WERI-Rb-1 (cell line): ENCODE measurements around the gene LHX3.

Experiments used
- DNase-seq: peaks from one replicate; pipeline ENCODE4 v3.0.0-alpha.2; 2020
- H3K27ac ChIP-seq: fragments of 250-450 bp; sonication (Bioruptor Pico); 2 replicates; pipeline ENCODE4 v1.5.1; 2020; ENCODE audit warnings: mild to moderate bottlenecking, moderate library complexity
- H3K27me3 ChIP-seq: fragments of 250-450 bp; sonication (Bioruptor Pico); 2 replicates; pipeline ENCODE4 v1.5.1; 2021; ENCODE audit warnings: mild to moderate bottlenecking, low read depth, moderate library complexity; ENCODE audit not compliant: insufficient read depth, severe bottlenecking
- H3K36me3 ChIP-seq: fragments of 250-450 bp; sonication (Bioruptor Pico); 2 replicates; pipeline ENCODE4 v1.5.1; 2020; ENCODE audit warnings: mild to moderate bottlenecking, moderate library complexity
- H3K4me3 ChIP-seq: 2 replicates; pipeline ENCODE4 v1.5.1; 2011; ENCODE audit warnings: low read depth, mild to moderate bottlenecking, control low read depth, low read length
- H3K9me3 ChIP-seq: fragments of 250-450 bp; sonication (Bioruptor Pico); 2 replicates; pipeline ENCODE4 v1.5.1; 2021; ENCODE audit warnings: mild to moderate bottlenecking, moderate library complexity; ENCODE audit not compliant: severe bottlenecking
- CTCF ChIP-seq: IDR thresholded peaks from 2 replicates; pipeline ENCODE4 v1.5.1; 2011; ENCODE audit warnings: low read depth, mild to moderate bottlenecking, control low read depth, inconsistent platforms, low read length

LHX3 gene

GRCh38 chr9:136197084-136197875 is 7.6 kb downstream of the LHX3 start:
- Histone ChIP-seq H3K9me3 (no peaks in the 10 kb centered on the region), H3K36me3 (peaks cover 69% of the 10 kb centered on the region), H3K27me3 (no peaks in the 10 kb centered on the region), H3K27ac (peak overlapping the region; percentile 81), H3K4me3 (no peak overlapping the region)
- no peak for DNase-seq
- no peak for TF ChIP-seq CTCF

- Histone ChIP-seq H3K27me3 (no peaks in the 10 kb centered on the region), H3K9me3 (no peaks in the 10 kb centered on the region), H3K4me3 (no peak overlapping the region), H3K27ac (peak overlapping the region; percentile 81), H3K36me3 (peaks cover 65% of the 10 kb centered on the region)
- TF ChIP-seq CTCF: peak; percentile 12; the same call in 1 of the 2 replicates
- DNase-seq: peak; percentile 56
These were observed 8.4 kb downstream of the LHX3 start for GRCh38 chr9:136196404-136197083.

GRCh38 chr9:136194540-136194939 is 10.4 kb downstream of the LHX3 start:
- no peak for TF ChIP-seq CTCF
- Histone ChIP-seq H3K36me3 (peaks cover 45% of the 10 kb centered on the region), H3K27ac (peak overlapping the region; percentile 100), H3K9me3 (no peaks in the 10 kb centered on the region), H3K4me3 (peak overlapping the region; percentile 31), H3K27me3 (no peaks in the 10 kb centered on the region)
- peak; percentile 90 for DNase-seq

- no peak for TF ChIP-seq CTCF
- H3K36me3 ChIP-seq: peaks cover 41% of the 10 kb centered on the region
- peak; percentile 77 for DNase-seq
- H3K27me3 ChIP-seq: no peaks in the 10 kb centered on the region
- no peaks in the 10 kb centered on the region for H3K9me3 ChIP-seq
- peak overlapping the region; percentile 31 for H3K4me3 ChIP-seq
- H3K27ac ChIP-seq: peak overlapping the region; percentile 100
These were observed 11.0 kb downstream of the LHX3 start for GRCh38 chr9:136193891-136194279.

- DNase-seq: peak; percentile 91
- TF ChIP-seq CTCF: no peak
- Histone ChIP-seq H3K27me3 (no peaks in the 10 kb centered on the region), H3K27ac (peak overlapping the region; percentile 100), H3K4me3 (peak overlapping the region; percentile 98), H3K9me3 (no peaks in the 10 kb centered on the region), H3K36me3 (peaks cover 36% of the 10 kb centered on the region)
These were observed 11.6 kb downstream of the LHX3 start for GRCh38 chr9:136193127-136193890.
